HTR-8/SVneo (cell line): ENCODE measurements around the gene CMTM3.
A peak's percentile ranks its signal among the peaks of the same experiment; 100 is the strongest.
"Not testable (repeated sequence)": the region's sequence is repeated elsewhere in the genome, so short reads cannot be mapped to it uniquely, and the experiment has no call there.

Experiments used
- DNase-seq: peaks from one replicate; pipeline ENCODE4 v3.0.0; 2011; ENCODE audit warnings: low spot score, mixed read lengths; ENCODE audit not compliant: insufficient read length
- FAIRE-seq: peaks from 2 replicates; lab custom pipeline; 2011; peaks lifted over from hg19 to GRCh38; lab: Jason Lieb, UNC

Gene CMTM3

GRCh38 chr16:66629856-66630255 lies 25.4 kb downstream of the CMTM3 start:
- DNase-seq (no peak), FAIRE-seq (no peak)

GRCh38 chr16:66630561-66631260 lies 26.2 kb downstream of the CMTM3 start:
- FAIRE-seq, result not testable (repeated sequence)

GRCh38 chr16:66631558-66631957 lies 27.1 kb downstream of the CMTM3 start:
- not testable (repeated sequence) for DNase-seq, FAIRE-seq

More at GRCh38 chr16:66630561-66631260, 26.2 kb downstream of the CMTM3 start:
- DNase-seq, result not testable (repeated sequence)

- no peak for DNase-seq
- no peak for FAIRE-seq
Observed at GRCh38 chr16:66634527-66635196, 30.2 kb downstream of the CMTM3 start.

- DNase-seq, result no peak
- FAIRE-seq, result no peak
Observed at GRCh38 chr16:66635406-66635805, 30.9 kb downstream of the CMTM3 start.

GRCh38 chr16:66636199-66636598 lies 31.7 kb downstream of the CMTM3 start:
- FAIRE-seq (no peak), DNase-seq (no peak)

GRCh38 chr16:66637806-66638205 lies 33.3 kb downstream of the CMTM3 start:
- FAIRE-seq (no peak), DNase-seq (no peak)

GRCh38 chr16:66639091-66639885 lies 34.8 kb downstream of the CMTM3 start:
- FAIRE-seq, result no peak
- no peak for DNase-seq

- DNase-seq (no peak), FAIRE-seq (no peak)
Observed at GRCh38 chr16:66640724-66641314, 36.3 kb downstream of the CMTM3 start.

GRCh38 chr16:66641387-66641786 lies 36.9 kb downstream of the CMTM3 start:
- FAIRE-seq (no peak), DNase-seq (no peak)

- no peak for FAIRE-seq
- no peak for DNase-seq
Observed at GRCh38 chr16:66647866-66648265, 43.4 kb downstream of the CMTM3 start.

GRCh38 chr16:66649167-66649566 lies 44.7 kb downstream of the CMTM3 start:
- FAIRE-seq, result no peak
- DNase-seq, result no peak

GRCh38 chr16:66649636-66650205 lies 45.2 kb downstream of the CMTM3 start:
- DNase-seq (no peak), FAIRE-seq (no peak)

- FAIRE-seq, result peak; percentile 70
- peak; percentile 91 for DNase-seq
Observed at GRCh38 chr16:66650707-66651473, 46.4 kb downstream of the CMTM3 start.

GRCh38 chr16:66651474-66651765 lies 46.9 kb downstream of the CMTM3 start:
- FAIRE-seq (peak; percentile 23), DNase-seq (no peak)

- DNase-seq (no peak), FAIRE-seq (no peak)
Observed at GRCh38 chr16:66651965-66652364, 47.5 kb downstream of the CMTM3 start.

- FAIRE-seq, result no peak
Observed at GRCh38 chr16:66652661-66653360, 48.3 kb downstream of the CMTM3 start.

GRCh38 chr16:66653581-66654350 lies 49.3 kb downstream of the CMTM3 start:
- no peak for DNase-seq
- no peak for FAIRE-seq

More at GRCh38 chr16:66652661-66653360, 48.3 kb downstream of the CMTM3 start:
- DNase-seq, result no peak
